CD4-positive, alpha-beta T cell (primary cell): Measurements from ENCODE around the gene DCAF16. TPM values are rescaled to one million over a fixed set of nuclear protein-coding genes. Genes with fewer than 3 reads are reported as not detected.

ENCODE experiments used
- ATAC-seq: fragments of 200-7000 bp; cut with Tn5 transposase; one replicate; pipeline ENCODE4 v1.10.0; 2022; ENCODE audit warnings: mild to moderate bottlenecking; ENCODE audit not compliant: poor library complexity
- CTCF ChIA-PET: fragments of 350-600 bp; sonication (Branson Sonifier 250); formaldehyde crosslinking; loops from one replicate; lab custom pipeline; 2021; ENCODE audit warnings: antibody characterized with exemption, inconsistent platforms; lab: Charles Lee
- POLR2A ChIA-PET: fragments of 350-600 bp; sonication (Branson Sonifier 250); formaldehyde crosslinking; loops from one replicate; lab custom pipeline; 2021; ENCODE audit warnings: antibody characterized with exemption, inconsistent platforms; lab: Charles Lee
- DNase-seq, 14 experiments: peaks; one replicate each; pipeline ENCODE4 v3.0.0-alpha.2; 2013 to 2020; ENCODE audit warnings: mixed read lengths in 2 of 14
- H3K27ac ChIP-seq, 2 donors: one replicate each; pipeline versions ENCODE4 v1.5.1 to v1.7.0; 2013; ENCODE audit warnings: low read length in 2 of 2, low read depth in 1 of 2, mild to moderate bottlenecking in 1 of 2
- H3K27me3 ChIP-seq, 2 experiments: 1 replicate in 1 of 2; 2 replicates in 1 of 2; pipeline versions ENCODE4 v1.6.1 to v1.7.0; 2013; ENCODE audit warnings: low read length in 2 of 2, control low read depth in 1 of 2, mild to moderate bottlenecking in 1 of 2, moderate library complexity in 1 of 2; ENCODE audit not compliant: insufficient read depth in 2 of 2, control insufficient read depth in 1 of 2
- H3K36me3 ChIP-seq: one replicate; pipeline ENCODE4 v1.6.1; 2013; ENCODE audit warnings: low read length, control low read depth; ENCODE audit not compliant: insufficient read depth
- H3K4me1 ChIP-seq: one replicate; pipeline ENCODE4 v1.6.1; 2013; ENCODE audit warnings: low read length, control low read depth; ENCODE audit not compliant: insufficient read depth
- H3K4me3 ChIP-seq: one replicate; pipeline ENCODE4 v1.5.1; 2013; ENCODE audit warnings: mild to moderate bottlenecking, low read length, moderate library complexity
- H3K9me3 ChIP-seq, 2 experiments: 1 replicate in 1 of 2; 2 replicates in 1 of 2; pipeline versions ENCODE4 v1.6.1 to v1.7.0; 2013; ENCODE audit warnings: low read length in 2 of 2, mild to moderate bottlenecking in 2 of 2, control low read depth in 1 of 2, moderate library complexity in 1 of 2; ENCODE audit not compliant: control insufficient read depth in 1 of 2, insufficient read depth in 1 of 2
- H3K27ac Mint-ChIP-seq: one replicate; pipeline ENCODE4 v1.8.0; 2020; ENCODE audit warnings: mixed read lengths
- H3K27me3 Mint-ChIP-seq: one replicate; pipeline ENCODE4 v1.8.0; 2021; ENCODE audit warnings: mixed read lengths
- H3K36me3 Mint-ChIP-seq: one replicate; pipeline ENCODE4 v1.8.0; 2021; ENCODE audit warnings: low read depth, mixed read lengths
- H3K4me1 Mint-ChIP-seq: one replicate; pipeline ENCODE4 v1.8.0; 2021; ENCODE audit warnings: low read depth, mixed read lengths
- H3K4me3 Mint-ChIP-seq: one replicate; pipeline ENCODE4 v1.8.0; 2020; ENCODE audit warnings: mild to moderate bottlenecking, mixed read lengths
- H3K9me3 Mint-ChIP-seq: one replicate; pipeline ENCODE4 v1.8.0; 2020; ENCODE audit warnings: mixed read lengths
- intact Hi-C, 2 experiments: fragments of 100-400 bp; cut with DNase I in 1 of 2; cut with micrococcal nuclease in 1 of 2; formaldehyde crosslinking; loops; one replicate each; pipeline versions ENCODE4 v1.15.1 to v1.9.0; 2023 to 2025; cut with DNase I, micrococcal nuclease
- total RNA-seq, 174 experiments: library from RNA in 2 of 174; stranded (reverse) in 2 of 174; gene quantifications; one replicate each; pipeline ENCODE4 v1.2.3 and lab custom pipeline; 2021 to 2026
- TF ChIP-seq, protein P1 (sequence below): fragments of 200-600 bp; IDR thresholded peaks from one replicate; pipeline ENCODE4 v1.8.0; 2022; ENCODE audit warnings: antibody characterized with exemption, mild to moderate bottlenecking

Gene DCAF16
- total RNA-seq, 2 experiments from 2014 or later = 88.5 to 91.4 TPM

DNA sequence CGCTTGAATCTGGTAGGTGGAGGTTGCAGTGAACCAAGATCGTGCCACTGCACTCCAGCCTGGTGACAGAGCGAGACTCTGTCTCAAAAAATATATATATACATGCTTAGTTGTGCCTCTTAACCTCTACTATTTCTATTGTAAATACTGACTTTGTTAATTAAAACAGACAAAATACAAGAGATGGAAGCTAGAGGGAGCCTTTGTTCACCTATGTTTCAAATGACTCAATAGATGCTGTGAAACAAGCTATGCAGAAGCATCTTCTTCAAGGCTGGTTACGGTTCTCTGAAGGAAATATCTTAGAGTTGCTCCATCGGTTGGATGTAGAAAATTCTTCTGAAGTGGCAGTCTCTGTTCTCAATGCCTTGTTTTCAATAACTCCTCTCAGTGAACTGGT, 6.5 kb upstream of the DCAF16 start:
- Histone ChIP-seq H3K36me3 (no peaks in the 10 kb centered on the region), H3K9me3 (no peaks in the 10 kb centered on the region), H3K4me1 (no peaks in the 10 kb centered on the region), H3K27me3 (no peaks in the 10 kb centered on the region), H3K27ac (no peak overlapping the region), H3K4me3 (no peak overlapping the region)
- no peak overlapping the region for H3K27ac Mint-ChIP-seq
- ATAC-seq (peak; percentile 79), DNase-seq (peak in 3 of 14 experiments; percentile 67 to 70 (median 67))
- H3K36me3 Mint-ChIP-seq = no peaks in the 10 kb centered on the region
- POLR2A ChIA-PET = interaction anchor here (1.0 to 1.2 kb wide), 2 partner anchors 203 to 774 kb away, joined by 3 to 4 read pairs; partner anchors contain the start of gene MED28
- TF ChIP-seq, protein P1, sequence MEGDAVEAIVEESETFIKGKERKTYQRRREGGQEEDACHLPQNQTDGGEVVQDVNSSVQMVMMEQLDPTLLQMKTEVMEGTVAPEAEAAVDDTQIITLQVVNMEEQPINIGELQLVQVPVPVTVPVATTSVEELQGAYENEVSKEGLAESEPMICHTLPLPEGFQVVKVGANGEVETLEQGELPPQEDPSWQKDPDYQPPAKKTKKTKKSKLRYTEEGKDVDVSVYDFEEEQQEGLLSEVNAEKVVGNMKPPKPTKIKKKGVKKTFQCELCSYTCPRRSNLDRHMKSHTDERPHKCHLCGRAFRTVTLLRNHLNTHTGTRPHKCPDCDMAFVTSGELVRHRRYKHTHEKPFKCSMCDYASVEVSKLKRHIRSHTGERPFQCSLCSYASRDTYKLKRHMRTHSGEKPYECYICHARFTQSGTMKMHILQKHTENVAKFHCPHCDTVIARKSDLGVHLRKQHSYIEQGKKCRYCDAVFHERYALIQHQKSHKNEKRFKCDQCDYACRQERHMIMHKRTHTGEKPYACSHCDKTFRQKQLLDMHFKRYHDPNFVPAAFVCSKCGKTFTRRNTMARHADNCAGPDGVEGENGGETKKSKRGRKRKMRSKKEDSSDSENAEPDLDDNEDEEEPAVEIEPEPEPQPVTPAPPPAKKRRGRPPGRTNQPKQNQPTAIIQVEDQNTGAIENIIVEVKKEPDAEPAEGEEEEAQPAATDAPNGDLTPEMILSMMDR = peak; percentile 62
- H3K9me3 Mint-ChIP-seq = no peaks in the 10 kb centered on the region
- intact Hi-C loops = loop anchor here (1.0 to 10.0 kb wide), 5 partner anchors 202 to 776 kb away; partner anchors contain the start of gene MED28 (in 1 of the 2)
- peaks cover 6% of the 10 kb centered on the region for H3K4me1 Mint-ChIP-seq
- CTCF ChIA-PET = interaction anchor here (0.7 to 1.6 kb wide), 9 partner anchors 8 to 778 kb away, joined by 3 to 8 read pairs (median 4); partner anchors contain the start of gene LCORL
- no peaks in the 10 kb centered on the region for H3K27me3 Mint-ChIP-seq
- H3K4me3 Mint-ChIP-seq = no peak overlapping the region

- Histone ChIP-seq H3K27me3 (no peaks in the 10 kb centered on the region), H3K4me3 (no peak overlapping the region), H3K27ac (no peak overlapping the region), H3K4me1 (peaks cover 4% of the 10 kb centered on the region), H3K9me3 (no peaks in the 10 kb centered on the region), H3K36me3 (no peaks in the 10 kb centered on the region)
- CTCF ChIA-PET = interaction anchor here (1.1 to 1.6 kb wide), 3 partner anchors 11 to 240 kb away, joined by 3 to 6 read pairs (median 3); partner anchors contain the start of gene LCORL
- no peak overlapping the region for H3K4me3 Mint-ChIP-seq
- no peak overlapping the region for H3K27ac Mint-ChIP-seq
- ATAC-seq (no peak), DNase-seq (no peak)
- TF ChIP-seq, protein P1 = no peak
- POLR2A ChIA-PET = no interaction called here
- H3K9me3 Mint-ChIP-seq = no peaks in the 10 kb centered on the region
- intact Hi-C loops = loop anchor here (2.0 to 10.0 kb wide), 4 partner anchors 201 to 777 kb away; partner anchors contain the start of gene MED28 (in 1 of the 2)
- peaks cover 14% of the 10 kb centered on the region for H3K4me1 Mint-ChIP-seq
- H3K27me3 Mint-ChIP-seq = no peaks in the 10 kb centered on the region
- no peaks in the 10 kb centered on the region for H3K36me3 Mint-ChIP-seq
Measured at GRCh38 chr4:17816142-17816541, 5.6 kb upstream of the DCAF16 start.

DNA sequence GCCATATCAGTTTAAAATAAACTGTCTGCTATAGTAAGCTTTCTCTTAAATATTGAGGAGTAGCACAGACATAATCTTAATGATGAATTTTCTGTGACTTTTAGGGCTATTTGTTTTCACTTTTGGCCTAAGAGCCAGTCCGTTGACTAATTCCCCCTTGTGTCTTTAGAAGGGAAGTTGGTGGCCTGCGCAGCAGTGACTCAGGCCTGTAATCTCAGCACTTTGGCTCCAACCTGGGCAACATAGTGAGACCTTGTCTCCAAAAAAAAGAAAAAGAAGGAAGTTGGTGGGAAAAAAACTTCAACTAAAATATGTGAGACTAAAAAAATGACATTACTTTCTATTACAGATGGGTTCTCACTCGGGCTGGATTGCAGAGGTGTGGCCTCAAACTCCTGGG, 3.6 kb upstream of the DCAF16 start:
- Histone ChIP-seq H3K4me3 (no peak overlapping the region), H3K4me1 (peaks cover 9% of the 10 kb centered on the region), H3K9me3 (no peaks in the 10 kb centered on the region), H3K36me3 (no peaks in the 10 kb centered on the region), H3K27ac (no peak overlapping the region), H3K27me3 (no peaks in the 10 kb centered on the region)
- Mint-ChIP-seq H3K4me1 (peaks cover 31% of the 10 kb centered on the region), H3K27ac (no peak overlapping the region), H3K4me3 (no peak overlapping the region), H3K36me3 (peaks cover 15% of the 10 kb centered on the region), H3K9me3 (no peaks in the 10 kb centered on the region), H3K27me3 (no peaks in the 10 kb centered on the region)
- TF ChIP-seq, protein P1 = no peak
- no peak for ATAC-seq
- intact Hi-C loops = loop anchor here (5.0 to 10.0 kb wide), 4 partner anchors 177 to 477 kb away; partner anchors contain the start of genes LCORL (in 1 of the 2) and MED28 (in 1 of the 2)
- CTCF ChIA-PET = no interaction called here
- POLR2A ChIA-PET = no interaction called here
- peak in 3 of 14 experiments; percentile 12 to 60 (median 52) for DNase-seq
